ENCODE results near the gene STMN3. TPM values are rescaled to one million over a fixed set of nuclear protein-coding genes. Genes with fewer than 3 reads are reported as not detected.
"Not testable (repeated sequence)": the region's sequence is repeated elsewhere in the genome, so short reads cannot be mapped to it uniquely, and the experiment has no call there.

Gene STMN3
- total RNA-seq, 1 experiment from 2014 or later = 36.6 TPM

DNA sequence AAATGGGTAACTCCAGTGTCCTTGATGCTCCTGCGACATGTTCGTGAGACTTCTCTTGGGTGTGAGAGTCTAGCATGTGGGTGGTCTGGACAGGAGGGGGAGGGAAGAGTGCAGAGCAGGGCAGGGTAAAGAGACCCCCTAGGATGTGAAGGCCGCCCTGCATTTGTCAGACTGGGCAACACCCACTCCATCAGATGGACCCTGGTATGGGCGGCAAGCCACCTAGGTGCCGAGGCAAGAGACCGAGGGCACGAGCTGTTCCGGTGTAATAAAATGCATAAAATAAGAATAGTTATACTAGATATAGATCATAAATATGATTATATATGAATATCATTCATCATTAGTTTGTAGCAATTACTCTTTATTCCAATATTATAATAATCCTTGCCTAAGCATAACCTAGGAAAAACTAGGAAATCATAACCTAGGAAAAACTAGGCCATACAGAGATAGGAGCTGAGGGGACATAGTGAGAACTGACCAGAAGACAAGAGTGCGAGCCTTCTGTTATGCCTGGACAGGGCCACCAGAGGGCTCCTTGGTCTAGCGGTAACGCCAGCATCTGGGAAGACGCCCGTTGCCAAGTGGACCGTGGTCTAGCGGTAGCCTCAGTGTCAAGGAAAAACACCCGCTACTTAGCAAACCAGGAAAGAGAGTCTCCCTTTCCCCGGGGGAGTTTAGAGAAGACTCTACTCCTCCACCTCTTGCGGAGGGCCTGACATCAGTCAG lies 39.2 kb downstream of the STMN3 start:
- H3K27ac ChIP-seq; H3K9me3 ChIP-seq (replicated peaks); H3K27me3 ChIP-seq; H3K4me1 ChIP-seq; DNase-seq; H3K4me3 ChIP-seq: not testable (repeated sequence)
- H3K36me3 ChIP-seq = peaks cover 29% of the 10 kb centered on the region

DNA sequence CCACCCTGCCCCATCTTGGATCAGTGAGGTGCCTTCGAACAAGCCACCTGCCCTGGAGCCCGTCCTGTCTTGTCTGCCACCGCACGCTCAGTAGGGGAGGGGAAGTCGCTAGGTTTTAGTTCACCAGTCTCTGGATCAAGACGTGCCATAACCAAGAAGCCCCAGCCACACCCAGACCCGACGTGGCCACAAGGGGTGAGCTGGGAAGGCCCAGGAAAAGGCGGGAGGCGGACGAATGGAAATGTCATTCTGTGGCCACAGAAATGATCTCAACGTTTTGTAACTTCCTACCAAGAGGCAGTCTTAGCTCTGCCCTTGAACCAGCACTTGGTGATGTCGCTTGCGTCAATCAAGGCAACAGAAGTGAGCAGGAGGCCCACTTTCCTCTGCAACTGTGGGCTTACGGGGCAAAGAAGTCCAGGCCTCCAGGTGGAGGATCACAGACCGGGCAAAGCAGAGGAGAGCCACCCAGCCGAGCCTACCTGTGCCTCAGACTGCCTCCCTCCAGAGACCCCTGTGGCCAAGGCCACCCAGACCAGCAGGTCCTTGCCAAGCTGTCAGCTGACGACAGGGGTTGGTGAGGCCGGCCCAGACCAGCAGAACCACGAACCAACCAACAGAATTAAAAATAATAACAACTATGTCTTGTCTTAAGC lies 40.8 kb downstream of the STMN3 start:
- DNase-seq = no peak

DNA sequence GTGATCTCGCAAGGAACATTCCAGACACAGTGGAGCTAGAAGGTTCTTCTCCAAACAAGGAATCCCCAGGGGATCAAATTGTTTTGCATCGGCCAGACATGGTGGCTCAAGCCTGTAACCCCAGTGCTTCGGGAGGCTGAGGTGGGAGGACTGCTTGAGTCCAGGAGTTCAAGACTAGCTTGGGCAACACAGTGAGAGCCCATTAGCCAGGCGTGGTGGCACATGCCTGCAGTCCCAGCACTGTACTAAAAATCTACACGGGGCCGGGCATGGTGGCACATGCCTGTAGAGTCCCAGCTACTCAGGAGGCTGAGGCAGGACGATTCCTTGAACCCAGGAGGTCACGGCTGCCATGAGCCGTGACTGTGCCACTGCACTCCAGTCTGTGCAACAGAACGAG lies 41.6 kb downstream of the STMN3 start:
- Histone ChIP-seq H3K9me3 (replicated peaks) (no peaks in the 10 kb centered on the region), H3K27ac (no peak overlapping the region)
- DNase-seq = no peak

More for the DNA sequence above, 40.8 kb downstream of the STMN3 start:
- H3K4me1 ChIP-seq = no peaks in the 10 kb centered on the region; the same call in 1 of the 2 replicates
- H3K27ac ChIP-seq = no peak overlapping the region
- H3K27me3 ChIP-seq = no peaks in the 10 kb centered on the region
- H3K36me3 ChIP-seq = peaks cover 19% of the 10 kb centered on the region
- no peaks in the 10 kb centered on the region for H3K9me3 ChIP-seq (replicated peaks)
- H3K4me3 ChIP-seq = no peak overlapping the region

DNA sequence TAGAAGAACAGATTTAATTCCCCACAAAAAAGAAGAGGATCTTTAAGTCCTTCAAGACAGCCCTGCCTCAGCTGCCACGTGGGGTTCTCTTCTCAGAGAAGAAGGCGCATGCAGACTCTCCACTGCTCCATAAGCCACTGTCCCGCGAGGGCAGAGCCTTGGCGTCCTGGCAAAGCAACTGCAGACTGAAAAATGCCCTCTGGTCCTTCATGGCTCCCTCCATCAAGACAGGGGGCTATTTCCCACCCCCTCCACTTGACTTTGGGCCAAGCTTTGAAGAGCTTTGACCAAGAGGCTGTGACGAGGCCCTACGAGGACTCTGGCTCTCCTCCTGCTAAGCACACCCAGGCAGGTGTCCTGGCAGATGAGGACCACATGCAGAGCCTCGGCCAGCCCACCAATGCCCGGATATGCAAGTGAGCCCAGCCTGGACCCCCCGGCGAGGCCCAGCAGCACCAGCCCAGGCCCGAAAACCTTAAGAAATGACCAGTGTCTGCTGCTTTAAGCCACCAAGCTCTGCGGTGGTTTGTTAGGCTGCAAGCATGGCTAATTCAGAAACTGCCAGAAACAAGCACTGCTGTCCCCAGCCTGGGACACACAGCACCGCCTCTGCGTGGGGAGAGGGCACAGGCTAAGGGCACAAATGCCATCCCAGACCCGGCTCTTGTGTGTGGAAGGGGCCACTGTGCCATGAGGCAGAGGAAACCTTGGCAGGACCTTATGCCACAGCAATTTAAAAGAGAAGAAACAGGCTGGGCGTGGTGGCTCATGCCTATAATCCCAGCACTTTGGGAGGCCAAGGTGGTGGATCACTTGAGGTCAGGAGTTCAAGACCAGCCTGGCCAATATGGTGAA lies 42.4 kb downstream of the STMN3 start:
- Histone ChIP-seq H3K36me3 (peaks cover 11% of the 10 kb centered on the region), H3K4me1 (no peaks in the 10 kb centered on the region; the same call in 1 of the 2 replicates), H3K27me3 (no peaks in the 10 kb centered on the region), H3K4me3 (no peak overlapping the region), H3K27ac (no peak overlapping the region), H3K9me3 (replicated peaks) (no peaks in the 10 kb centered on the region)
- no peak for DNase-seq

More for the DNA sequence above, 41.6 kb downstream of the STMN3 start:
- Histone ChIP-seq H3K4me3 (no peak overlapping the region), H3K27me3 (no peaks in the 10 kb centered on the region), H3K4me1 (no peaks in the 10 kb centered on the region; the same call in 1 of the 2 replicates), H3K36me3 (peaks cover 13% of the 10 kb centered on the region)

DNA sequence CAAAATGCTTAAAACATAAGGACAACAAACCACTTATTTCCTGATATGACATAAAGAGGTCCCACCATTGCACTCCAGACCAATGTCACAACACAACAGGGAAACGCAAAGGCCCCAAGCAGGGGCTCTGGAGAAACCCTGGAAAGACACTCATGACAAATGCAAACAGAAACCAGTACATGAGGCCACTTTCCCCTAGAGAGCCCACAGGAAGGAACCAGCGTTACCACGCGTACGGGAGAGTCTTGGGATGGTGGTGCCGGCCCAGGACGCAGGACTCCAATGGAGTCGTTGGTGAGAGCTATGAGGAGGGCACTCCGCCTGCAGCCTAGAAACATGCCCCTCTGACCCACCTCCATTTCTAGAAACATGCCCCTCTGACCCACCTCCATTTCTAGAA lies 46.5 kb downstream of the STMN3 start:
- Histone ChIP-seq H3K4me3 (no peak overlapping the region), H3K36me3 (peaks cover 20% of the 10 kb centered on the region), H3K4me1 (no peaks in the 10 kb centered on the region), H3K9me3 (replicated peaks) (no peaks in the 10 kb centered on the region), H3K27me3 (no peaks in the 10 kb centered on the region), H3K27ac (no peak overlapping the region)
- DNase-seq = no peak

DNA sequence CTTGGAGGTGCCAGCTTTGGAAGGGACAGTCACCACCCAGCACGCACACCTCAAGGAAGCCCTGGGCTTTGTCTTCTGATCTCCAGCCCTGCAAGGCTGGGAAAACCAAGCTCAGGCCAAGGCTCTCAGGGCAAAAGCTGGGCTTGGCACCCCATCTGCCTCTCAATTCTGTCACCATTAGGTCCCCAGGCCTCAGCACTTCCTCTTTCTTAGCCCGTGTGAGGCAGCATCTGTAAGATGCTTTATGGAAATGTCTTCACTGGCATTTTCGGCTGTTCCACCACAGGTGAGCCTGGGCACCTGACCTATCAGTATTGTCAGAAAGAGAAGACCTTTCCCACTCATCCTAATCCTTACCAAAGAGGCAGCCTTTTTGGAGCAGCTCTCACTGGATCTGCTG lies 50.9 kb downstream of the STMN3 start:
- Histone ChIP-seq H3K27me3 (no peaks in the 10 kb centered on the region), H3K27ac (no peak overlapping the region), H3K36me3 (peaks cover 33% of the 10 kb centered on the region), H3K4me3 (no peak overlapping the region), H3K4me1 (no peaks in the 10 kb centered on the region), H3K9me3 (replicated peaks) (no peaks in the 10 kb centered on the region)
- no peak for DNase-seq

DNA sequence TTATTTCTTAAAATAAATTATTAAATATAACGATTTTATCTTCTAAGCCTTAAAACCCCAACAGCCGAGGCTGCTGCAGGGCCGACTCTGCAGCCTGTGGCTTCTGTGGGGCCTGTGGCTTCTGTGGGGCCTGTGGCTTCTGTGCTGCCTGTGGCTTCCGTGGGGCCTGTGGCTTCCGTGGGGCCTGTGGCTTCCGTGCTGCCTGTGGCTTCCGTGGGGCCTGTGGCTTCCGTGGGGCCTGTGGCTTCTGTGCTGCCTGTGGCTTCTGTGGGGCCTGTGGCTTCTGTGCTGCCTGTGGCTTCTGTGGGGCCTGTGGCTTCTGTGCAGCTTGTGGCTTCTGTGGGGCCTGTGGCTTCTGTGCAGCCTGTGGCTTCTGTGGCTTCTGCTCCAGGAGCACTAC lies 51.5 kb downstream of the STMN3 start:
- not testable (repeated sequence) for H3K4me3 ChIP-seq; DNase-seq; H3K9me3 ChIP-seq (replicated peaks); H3K4me1 ChIP-seq; H3K27ac ChIP-seq; H3K27me3 ChIP-seq
- H3K36me3 ChIP-seq = peaks cover 34% of the 10 kb centered on the region

DNA sequence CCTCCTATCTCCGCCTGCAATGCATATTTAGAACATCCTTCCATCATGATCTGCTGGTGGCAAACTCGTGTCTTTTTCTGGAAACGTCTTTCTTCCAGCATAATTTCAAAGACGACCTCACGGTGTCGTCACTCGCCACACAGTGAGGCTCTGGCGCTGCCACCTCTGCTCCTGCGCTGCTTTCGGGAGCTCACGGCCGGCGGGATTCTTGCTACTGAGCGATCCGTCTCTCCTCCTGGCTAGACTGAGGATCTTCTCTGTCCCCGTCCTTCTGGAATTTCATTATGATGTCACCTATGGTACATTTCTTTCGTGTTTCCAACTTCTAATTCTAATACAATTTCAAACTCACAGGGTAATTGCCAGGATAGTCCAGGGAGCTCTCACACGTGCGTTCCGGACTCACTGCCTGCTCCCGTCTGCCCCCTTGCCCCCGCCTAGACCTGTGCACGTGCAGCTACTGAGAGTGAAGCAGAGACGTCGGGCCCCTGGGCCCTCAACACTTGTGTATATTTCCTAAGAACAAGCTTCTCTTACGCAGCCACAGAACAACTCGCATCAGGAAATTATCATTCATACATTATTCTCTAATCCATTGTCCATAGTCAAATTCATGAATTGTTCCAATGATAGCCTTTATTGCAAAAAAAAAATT lies 53.7 kb downstream of the STMN3 start:
- Histone ChIP-seq H3K36me3 (peaks cover 36% of the 10 kb centered on the region), H3K4me3 (no peak overlapping the region), H3K27me3 (no peaks in the 10 kb centered on the region), H3K4me1 (no peaks in the 10 kb centered on the region), H3K9me3 (replicated peaks) (no peaks in the 10 kb centered on the region), H3K27ac (no peak overlapping the region)
- DNase-seq = no peak

DNA sequence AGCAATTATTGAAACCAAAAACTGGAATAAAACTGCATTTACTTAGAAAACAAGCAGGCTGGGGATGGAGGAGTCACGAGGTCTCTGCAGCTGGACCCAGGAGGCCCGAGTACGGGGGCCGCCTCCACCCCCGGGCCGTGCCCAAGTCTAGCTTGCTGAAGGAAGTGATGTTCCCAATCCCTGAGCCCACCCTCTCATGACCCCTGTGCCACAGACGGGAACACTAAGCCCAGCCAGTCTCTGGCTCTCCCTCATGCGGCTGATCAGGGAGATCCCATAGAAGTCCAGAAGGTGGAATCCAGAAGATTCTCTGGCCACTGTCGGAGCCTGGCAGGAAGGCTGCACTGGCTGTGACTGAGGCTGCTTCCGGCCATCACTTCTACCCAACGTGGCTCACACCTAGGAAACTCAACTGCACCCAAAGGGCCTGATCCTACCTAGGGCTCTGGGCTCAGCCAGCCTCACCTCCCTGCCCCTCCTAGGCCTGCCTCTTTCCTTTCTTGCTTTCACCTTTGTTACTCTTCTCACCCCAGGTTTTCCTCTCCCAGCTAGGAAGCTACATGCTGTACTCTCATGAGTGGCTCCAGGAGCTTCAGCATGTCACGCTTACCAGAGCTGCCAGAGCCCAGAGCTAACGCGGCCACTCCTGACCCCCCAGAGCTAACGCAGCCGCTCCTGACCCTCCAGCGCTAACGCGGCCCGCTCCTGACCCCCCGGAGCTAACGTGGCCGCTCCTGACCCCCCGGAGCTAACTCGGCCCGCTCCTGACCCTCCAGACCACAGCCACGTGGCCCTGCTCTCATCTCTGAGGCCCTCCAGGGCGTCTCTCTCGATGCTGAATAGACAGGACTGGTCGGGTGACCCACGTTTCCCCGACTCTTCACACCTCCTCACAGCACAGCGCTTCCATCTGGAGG lies 54.5 kb downstream of the STMN3 start:
- peaks cover 33% of the 10 kb centered on the region for H3K36me3 ChIP-seq
- H3K9me3 ChIP-seq (replicated peaks) = no peaks in the 10 kb centered on the region
- H3K4me3 ChIP-seq = no peak overlapping the region
- no peaks in the 10 kb centered on the region for H3K4me1 ChIP-seq
- no peak overlapping the region for H3K27ac ChIP-seq
- no peak for DNase-seq
- no peaks in the 10 kb centered on the region for H3K27me3 ChIP-seq

DNA sequence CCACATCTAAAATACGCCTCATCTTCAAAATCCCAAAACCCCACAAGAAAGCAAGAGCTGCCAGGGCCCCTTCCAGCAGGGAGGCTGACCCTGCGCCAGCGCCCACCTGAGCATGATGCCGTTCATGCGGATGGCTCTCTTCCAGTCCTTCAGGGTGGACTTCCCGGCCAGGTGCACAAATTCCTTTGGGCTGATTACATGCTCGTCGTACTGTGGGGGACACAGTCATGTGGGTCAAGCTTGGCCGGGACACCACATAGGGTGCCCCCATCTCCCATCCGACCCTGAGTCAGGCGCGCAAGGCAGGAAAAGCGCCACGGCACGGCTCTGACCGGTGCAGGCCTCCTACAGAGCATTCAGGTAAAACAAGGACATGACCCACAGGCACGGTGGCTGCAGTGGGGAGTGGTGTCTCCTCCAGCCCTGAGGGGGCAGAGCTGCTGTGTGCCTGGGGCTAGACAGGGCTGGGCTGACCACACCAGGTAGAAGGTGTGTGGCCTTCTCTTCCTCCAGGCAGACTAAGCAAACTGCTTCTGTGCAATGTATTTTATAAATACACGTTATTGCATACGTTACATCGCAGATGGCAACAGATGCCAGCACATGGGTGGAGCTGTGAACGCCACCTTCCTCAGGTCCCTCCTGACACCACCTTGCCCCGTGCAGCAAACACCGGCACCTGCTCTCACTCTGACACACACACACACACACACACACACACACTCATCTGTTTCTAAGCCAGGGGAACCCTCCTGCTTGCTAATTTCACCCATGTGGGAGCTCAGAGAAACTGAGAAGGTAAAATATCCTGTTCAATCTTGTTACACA lies 55.4 kb downstream of the STMN3 start:
- Histone ChIP-seq H3K27ac (no peak overlapping the region), H3K4me3 (no peak overlapping the region), H3K27me3 (no peaks in the 10 kb centered on the region), H3K9me3 (replicated peaks) (no peaks in the 10 kb centered on the region), H3K4me1 (no peaks in the 10 kb centered on the region), H3K36me3 (peaks cover 27% of the 10 kb centered on the region)
- no peak for DNase-seq

DNA sequence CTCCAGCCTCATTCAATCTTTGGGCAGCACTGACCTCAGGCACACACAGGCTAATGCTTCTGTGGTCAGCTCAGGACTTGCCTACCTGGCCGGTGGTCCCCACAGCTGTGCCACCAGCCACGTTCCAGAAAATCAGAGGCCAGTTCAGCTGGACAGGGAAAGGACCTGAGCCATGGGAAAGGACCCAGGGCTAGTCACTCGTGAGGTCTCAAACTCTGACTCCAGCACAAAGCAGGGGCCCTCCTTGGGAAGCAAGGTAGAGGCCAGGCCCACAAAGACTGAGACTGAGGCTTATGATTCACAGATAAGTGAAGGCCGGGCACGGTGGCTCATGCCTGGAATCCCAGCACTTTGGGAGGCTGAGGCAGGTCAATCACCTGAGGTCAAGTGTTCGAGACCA lies 56.8 kb downstream of the STMN3 start:
- Histone ChIP-seq H3K4me1 (no peaks in the 10 kb centered on the region), H3K36me3 (peaks cover 16% of the 10 kb centered on the region)

DNA sequence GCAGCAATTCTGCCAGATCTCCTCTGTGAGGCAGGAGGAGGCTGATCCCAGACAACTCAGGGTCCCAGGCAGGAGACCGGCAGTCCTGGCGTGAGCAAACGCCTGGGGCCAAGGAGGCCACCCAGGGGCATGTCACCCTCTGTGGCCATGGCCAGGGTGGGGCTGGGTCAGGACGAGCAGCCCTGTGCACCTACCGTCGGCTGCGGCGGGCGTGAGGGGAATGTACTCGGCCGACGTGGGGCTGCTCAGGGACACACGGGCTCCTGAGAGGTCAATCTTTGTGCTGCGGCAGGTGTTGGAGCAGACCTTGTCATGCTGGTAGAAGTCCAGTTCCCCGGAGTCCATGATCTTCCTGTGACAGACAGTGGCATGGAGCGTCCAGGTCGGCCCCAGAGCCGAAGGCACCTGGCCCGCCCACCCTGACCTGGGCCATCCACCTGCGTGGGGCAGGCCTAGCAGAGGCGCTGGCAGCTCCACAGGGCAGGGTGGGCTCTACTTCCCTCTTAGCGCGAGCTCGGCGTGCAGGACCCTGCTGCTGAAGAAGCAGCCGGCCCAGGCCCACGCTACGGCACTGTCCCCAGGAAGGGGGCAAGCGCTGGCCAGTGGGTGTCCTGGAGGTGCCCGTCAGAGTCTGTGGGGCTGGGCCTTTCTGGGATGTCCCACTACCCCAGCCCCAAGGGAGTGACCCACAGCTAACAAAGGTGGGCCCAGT lies 57.7 kb downstream of the STMN3 start:
- Histone ChIP-seq H3K4me1 (no peaks in the 10 kb centered on the region), H3K9me3 (replicated peaks) (no peaks in the 10 kb centered on the region), H3K27me3 (no peaks in the 10 kb centered on the region), H3K27ac (no peak overlapping the region), H3K4me3 (no peak overlapping the region), H3K36me3 (peaks cover 8% of the 10 kb centered on the region; the same call in 1 of the 2 replicates)
- DNase-seq = no peak

More for the DNA sequence above, 56.8 kb downstream of the STMN3 start:
- Histone ChIP-seq H3K27ac (no peak overlapping the region), H3K27me3 (no peaks in the 10 kb centered on the region), H3K9me3 (replicated peaks) (no peaks in the 10 kb centered on the region), H3K4me3 (no peak overlapping the region)
- no peak for DNase-seq
